HG02852 (cell line): ENCODE results near the gene TEKT2.

Experiments used
- ATAC-seq: cut with Tn5 transposase; IDR thresholded peaks from one replicate; pipeline ENCODE4 v1.9.1; 2021; ENCODE audit warnings: mild to moderate bottlenecking, moderate library complexity; ENCODE audit not compliant: unreplicated experiment

TEKT2 gene

GRCh38 chr1:36083635-36084496, at the start of gene TEKT2:
TSS of gene TEKT2 (plus strand) at chr1:36084094. CDS start at chr1:36084922, 828 bp downstream.
- ATAC-seq, result no peak

- ATAC-seq, result no peak
Observed at GRCh38 chr1:36034692-36035091, 49.2 kb upstream of the TEKT2 start.

GRCh38 chr1:36035154-36035553, 48.7 kb upstream of the TEKT2 start:
- ATAC-seq, result no peak

GRCh38 chr1:36040238-36040637, 43.7 kb upstream of the TEKT2 start:
- no peak for ATAC-seq

GRCh38 chr1:36051821-36052220, 32.1 kb upstream of the TEKT2 start:
- no peak for ATAC-seq

GRCh38 chr1:36053978-36054377, 29.9 kb upstream of the TEKT2 start:
- ATAC-seq, result no peak

GRCh38 chr1:36055706-36056105, 28.2 kb upstream of the TEKT2 start:
- ATAC-seq, result no peak

- no peak for ATAC-seq
Observed at GRCh38 chr1:36062315-36062714, 21.6 kb upstream of the TEKT2 start.

GRCh38 chr1:36067871-36068270, 16.0 kb upstream of the TEKT2 start:
- no peak for ATAC-seq

- ATAC-seq, result no peak
Observed at GRCh38 chr1:36068866-36069265, 15.0 kb upstream of the TEKT2 start.

- no peak for ATAC-seq
Observed at GRCh38 chr1:36070349-36070748, 13.5 kb upstream of the TEKT2 start.

GRCh38 chr1:36076979-36077573, 6.8 kb upstream of the TEKT2 start:
- no peak for ATAC-seq

GRCh38 chr1:36080236-36080635, 3.7 kb upstream of the TEKT2 start:
- ATAC-seq, result no peak

- no peak for ATAC-seq
Observed at GRCh38 chr1:36080801-36081200, 3.1 kb upstream of the TEKT2 start.

GRCh38 chr1:36081926-36082485, 1.9 kb upstream of the TEKT2 start:
- no peak for ATAC-seq

- ATAC-seq, result no peak
Observed at GRCh38 chr1:36083219-36083618, 675 bp upstream of the TEKT2 start.

GRCh38 chr1:36084497-36085115, 712 bp downstream of the TEKT2 start:
- no peak for ATAC-seq

GRCh38 chr1:36085126-36085525, 1.2 kb downstream of the TEKT2 start:
- ATAC-seq, result no peak

GRCh38 chr1:36085686-36086526, 2.0 kb downstream of the TEKT2 start:
- ATAC-seq, result no peak

GRCh38 chr1:36086529-36087232, 2.8 kb downstream of the TEKT2 start:
- no peak for ATAC-seq
